ENCODE data around the gene CELF5. TPM values are rescaled to one million over a fixed set of nuclear protein-coding genes. Genes with fewer than 3 reads are reported as not detected.

The CELF5 gene
- total RNA-seq, 4 donors from 2014 or later: not detected

- H3K36me3 ChIP-seq: no peaks in the 10 kb centered on the region
- H3K4me1 ChIP-seq: no peaks in the 10 kb centered on the region
- ATAC-seq (no peak), DNase-seq (no peak)
- intact Hi-C loops (cut with DNase I; ENCODE audit: low total_unique reads): no loop called here
- no peaks in the 10 kb centered on the region for H3K9me3 ChIP-seq
- no peak overlapping the region for H3K27ac ChIP-seq
- H3K27me3 ChIP-seq: peaks cover 31 to 36% (median 35%) of the 10 kb centered on the region in 3 donors
- TF ChIP-seq CTCF (IDR thresholded peaks at IDR 0.05 in 4 of 5, conservative IDR thresholded peaks at IDR 0.05 in 1 of 5) (no peak), POLR2A (IDR thresholded peaks at IDR 0.05) (no peak)
- in situ Hi-C loops (cut with MboI; ENCODE audit: low sequenced_read_pairs in 4 of 4): no loop called here
- no peak overlapping the region for H3K4me3 ChIP-seq
These were observed 42.5 kb downstream of the CELF5 start for GRCh38 chr19:3266792-3267514.

- Histone ChIP-seq H3K4me3 (no peak overlapping the region), H3K36me3 (no peaks in the 10 kb centered on the region), H3K9me3 (peaks cover 0 to 4% (median 3%) of the 10 kb centered on the region in 3 donors), H3K27me3 (peaks cover 37 to 48% (median 48%) of the 10 kb centered on the region in 3 donors), H3K4me1 (no peaks in the 10 kb centered on the region), H3K27ac (no peak overlapping the region)
- ATAC-seq (no peak), DNase-seq (no peak)
- TF ChIP-seq CTCF (IDR thresholded peaks at IDR 0.05 in 4 of 5, conservative IDR thresholded peaks at IDR 0.05 in 1 of 5) (no peak), POLR2A (IDR thresholded peaks at IDR 0.05) (no peak)
- in situ Hi-C loops (cut with MboI; ENCODE audit: low sequenced_read_pairs in 4 of 4) (no loop called here), intact Hi-C loops (cut with DNase I; ENCODE audit: low total_unique reads) (no loop called here)
These were observed 43.9 kb downstream of the CELF5 start for GRCh38 chr19:3268326-3268725.

GRCh38 chr19:3268763-3269162, 44.3 kb downstream of the CELF5 start:
- H3K36me3 ChIP-seq: no peaks in the 10 kb centered on the region
- no peak for TF ChIP-seq POLR2A (IDR thresholded peaks at IDR 0.05)
- no peak for TF ChIP-seq CTCF (IDR thresholded peaks at IDR 0.05 in 4 of 5, conservative IDR thresholded peaks at IDR 0.05 in 1 of 5)
- H3K9me3 ChIP-seq: peaks cover 0 to 4% (median 3%) of the 10 kb centered on the region in 3 donors
- ATAC-seq (no peak), DNase-seq (no peak)
- intact Hi-C loops (cut with DNase I; ENCODE audit: low total_unique reads): no loop called here
- H3K4me3 ChIP-seq: no peak overlapping the region
- in situ Hi-C loops (cut with MboI; ENCODE audit: low sequenced_read_pairs in 4 of 4): no loop called here
- H3K27ac ChIP-seq: no peak overlapping the region
- no peaks in the 10 kb centered on the region for H3K4me1 ChIP-seq
- H3K27me3 ChIP-seq: peaks cover 41 to 53% (median 51%) of the 10 kb centered on the region in 3 donors

- intact Hi-C loops (cut with DNase I; ENCODE audit: low total_unique reads) (no loop called here), in situ Hi-C loops (cut with MboI; ENCODE audit: low sequenced_read_pairs in 4 of 4) (no loop called here)
- no peak for DNase-seq
- Histone ChIP-seq H3K27me3 (peaks cover 54 to 66% (median 62%) of the 10 kb centered on the region in 3 donors), H3K4me1 (no peaks in the 10 kb centered on the region), H3K4me3 (no peak overlapping the region), H3K27ac (no peak overlapping the region), H3K36me3 (no peaks in the 10 kb centered on the region), H3K9me3 (peaks cover 0 to 4% (median 3%) of the 10 kb centered on the region in 3 donors)
- ATAC-seq: no peak
- TF ChIP-seq POLR2A (IDR thresholded peaks at IDR 0.05) (no peak), CTCF (IDR thresholded peaks at IDR 0.05 in 4 of 5, conservative IDR thresholded peaks at IDR 0.05 in 1 of 5) (no peak)
These were observed 45.6 kb downstream of the CELF5 start for GRCh38 chr19:3269916-3270671.

All from gastrocnemius medialis (tissue), 4 donors.